NCI-H82 treated with DMSO at 0.1 percent for 48 hours (cell line): ENCODE results near the gene LILRB1.
A peak's percentile ranks its signal among the peaks of the same experiment; 100 is the strongest.
"Not testable (repeated sequence)": the region's sequence is repeated elsewhere in the genome, so short reads cannot be mapped to it uniquely, and the experiment has no call there.

Experiments used
- DNase-seq: peaks from one replicate; lab custom pipeline; 2025; ENCODE audit not compliant: unreplicated experiment; lab: John Stamatoyannopoulos, UW

LILRB1 gene

GRCh38 chr19:54661846-54662481, 31.7 kb downstream of the LILRB1 start:
- DNase-seq = no peak

- DNase-seq = no peak
These were observed 32.4 kb downstream of the LILRB1 start, which contains the start of gene LILRB4 for GRCh38 chr19:54662730-54663129. TSS of gene LILRB4 (plus strand) at chr19:54662985. CDS start at chr19:54663034, 49 bp downstream.

- DNase-seq = no peak
These were observed 35.2 kb downstream of the LILRB1 start for GRCh38 chr19:54665530-54665929.

GRCh38 chr19:54667217-54667616, 36.9 kb downstream of the LILRB1 start:
- DNase-seq = no peak

GRCh38 chr19:54668353-54668752, 38.1 kb downstream of the LILRB1 start:
- DNase-seq = no peak

GRCh38 chr19:54670576-54671357, 40.5 kb downstream of the LILRB1 start:
- DNase-seq = no peak

GRCh38 chr19:54673222-54673621, 42.9 kb downstream of the LILRB1 start:
- no peak for DNase-seq

- DNase-seq = peak; percentile 3
These were observed 43.8 kb downstream of the LILRB1 start for GRCh38 chr19:54674021-54674617.

GRCh38 chr19:54676210-54676834, 46.0 kb downstream of the LILRB1 start:
- DNase-seq = not testable (repeated sequence)

GRCh38 chr19:54677217-54677616, 46.9 kb downstream of the LILRB1 start:
- no peak for DNase-seq

GRCh38 chr19:54681596-54681995, 51.3 kb downstream of the LILRB1 start:
- not testable (repeated sequence) for DNase-seq

GRCh38 chr19:54682306-54682856, 52.1 kb downstream of the LILRB1 start:
- no peak for DNase-seq

- DNase-seq = no peak
These were observed 54.2 kb downstream of the LILRB1 start for GRCh38 chr19:54684527-54684926.
